ENCODE data around the gene FATE1.

The FATE1 gene

DNA sequence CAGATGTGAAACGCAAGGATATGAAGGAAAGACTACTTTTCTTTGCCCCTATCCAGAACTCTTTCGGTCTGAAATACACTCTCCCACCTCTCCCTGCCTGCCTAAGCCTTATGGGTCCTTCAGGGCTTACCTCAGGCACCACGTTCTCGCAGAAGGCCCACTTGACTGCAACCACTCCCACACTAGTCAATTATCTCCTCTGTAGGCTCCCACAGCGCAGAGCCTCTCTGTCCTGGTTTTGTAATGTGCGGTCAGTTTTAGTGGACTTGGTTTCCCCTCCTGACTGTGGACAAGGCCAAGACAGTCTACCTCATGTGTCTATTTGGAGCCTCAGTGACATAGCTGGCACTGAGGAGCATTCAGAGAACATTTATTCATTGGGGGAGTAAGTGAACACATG, 29.8 kb downstream of the FATE1 start:
- DNase-seq: no peak

DNA sequence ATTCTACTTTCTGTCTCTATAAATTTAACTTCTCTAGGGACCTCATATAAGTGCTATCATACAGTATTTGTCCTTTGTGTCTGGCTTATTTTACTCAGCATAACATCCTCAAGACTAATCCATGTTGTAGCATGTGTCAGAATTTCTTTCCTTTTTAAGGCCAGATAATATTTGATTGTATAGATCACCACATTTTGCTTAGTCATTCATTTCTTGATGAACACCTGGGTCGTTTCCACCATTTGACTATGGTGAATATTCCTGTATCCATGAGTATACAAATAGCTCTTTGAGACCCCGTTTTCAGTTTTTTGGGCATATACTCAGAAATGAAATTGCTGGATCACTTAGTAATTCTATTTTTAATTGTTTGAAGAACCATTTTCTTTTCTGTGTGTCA, 30.7 kb downstream of the FATE1 start:
- no peak for DNase-seq

DNA sequence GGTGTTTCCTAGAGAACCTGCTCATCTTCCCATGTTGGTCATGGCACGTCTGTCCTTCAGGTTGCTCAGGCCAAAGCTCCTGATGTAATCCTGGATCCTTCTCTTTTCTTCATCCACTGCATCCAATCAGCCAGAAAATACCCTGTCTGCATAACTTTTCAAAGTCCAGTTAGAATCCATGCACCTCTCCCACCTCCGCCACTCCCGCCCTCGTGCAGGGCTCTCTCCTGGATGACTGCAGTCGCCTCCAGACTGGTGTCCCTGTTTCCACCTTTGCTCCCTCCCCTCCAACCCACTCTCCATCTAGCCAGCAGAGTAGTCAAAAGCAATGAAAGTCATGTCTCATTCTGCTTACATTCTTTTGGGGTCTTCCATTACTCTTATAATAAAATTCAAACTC, 34.7 kb downstream of the FATE1 start:
- DNase-seq: no peak

DNA sequence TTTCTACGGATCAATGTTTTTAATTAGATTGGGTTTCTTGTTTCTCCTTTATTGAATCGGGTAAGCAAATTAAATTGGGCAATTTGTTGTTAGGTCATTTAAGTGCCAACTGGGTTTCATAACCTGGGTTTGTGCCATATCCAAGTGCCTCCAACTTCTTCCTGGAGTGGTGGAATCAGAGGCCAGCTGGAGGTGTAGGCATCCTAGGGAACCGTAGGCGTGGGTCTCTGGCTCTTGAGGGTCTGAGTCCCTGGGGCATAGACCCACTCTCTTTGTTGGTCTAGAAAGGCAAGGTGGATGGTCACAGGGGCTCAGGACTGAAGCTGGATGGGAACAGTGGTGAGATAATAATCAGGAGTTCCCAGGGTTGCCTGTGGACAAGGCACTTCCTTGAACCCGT, 37.0 kb downstream of the FATE1 start:
- DNase-seq: no peak

DNA sequence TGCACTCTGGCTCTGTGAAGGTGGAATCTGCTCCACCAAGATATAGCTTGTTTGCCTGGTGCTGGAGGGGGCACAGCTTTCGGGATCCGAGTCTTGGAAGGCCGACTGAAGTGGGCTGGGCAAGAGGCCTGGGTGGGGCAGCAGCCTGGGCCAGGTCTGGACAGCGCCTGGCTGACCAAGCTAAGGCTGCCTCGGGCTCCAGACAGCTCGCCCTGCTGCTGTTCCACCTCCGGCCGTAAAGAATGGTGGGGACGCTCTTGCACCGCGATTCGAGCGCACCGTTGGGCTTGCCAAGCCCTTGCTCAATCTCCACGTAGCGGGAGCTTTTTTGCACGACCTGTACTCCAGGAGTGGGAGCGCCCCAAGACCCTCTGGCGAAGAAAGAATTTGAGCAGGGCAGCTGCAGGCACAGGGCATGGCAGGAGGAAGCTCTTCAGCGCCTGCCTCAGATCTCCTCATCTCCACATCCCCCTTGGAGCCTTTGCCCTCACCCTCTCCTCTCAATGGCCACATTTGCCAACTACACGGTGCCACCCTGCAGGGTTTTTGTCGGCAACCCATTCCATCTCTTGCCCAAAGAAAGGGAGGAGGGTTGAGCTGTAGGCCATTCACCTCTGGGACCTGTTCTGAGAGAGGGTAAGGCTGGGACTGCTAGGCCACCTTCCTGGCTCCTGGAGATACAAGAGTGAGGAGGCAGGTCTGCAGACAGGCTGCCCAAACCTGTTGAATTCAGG, 37.6 kb downstream of the FATE1 start:
- peak; percentile 35 for DNase-seq

DNA sequence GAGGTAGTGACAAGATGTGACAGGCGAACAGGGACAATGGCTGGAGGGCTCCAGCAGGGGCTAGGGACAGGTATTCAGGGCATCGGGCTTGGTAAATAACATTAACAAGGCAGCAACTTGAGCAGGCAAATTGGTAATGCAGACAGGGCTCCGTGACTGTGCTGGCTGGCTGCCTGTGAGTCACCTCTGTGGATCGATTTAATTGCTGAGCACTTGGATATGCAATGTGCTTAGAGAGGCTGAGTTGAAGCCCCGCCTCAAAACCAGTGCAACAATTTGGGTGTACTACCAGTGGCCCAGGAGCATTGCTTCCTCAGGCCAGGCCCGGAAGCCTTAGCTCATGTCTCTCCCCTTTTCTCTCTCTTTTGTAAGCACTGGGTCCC, 38.2 kb downstream of the FATE1 start:
- no peak for DNase-seq

DNA sequence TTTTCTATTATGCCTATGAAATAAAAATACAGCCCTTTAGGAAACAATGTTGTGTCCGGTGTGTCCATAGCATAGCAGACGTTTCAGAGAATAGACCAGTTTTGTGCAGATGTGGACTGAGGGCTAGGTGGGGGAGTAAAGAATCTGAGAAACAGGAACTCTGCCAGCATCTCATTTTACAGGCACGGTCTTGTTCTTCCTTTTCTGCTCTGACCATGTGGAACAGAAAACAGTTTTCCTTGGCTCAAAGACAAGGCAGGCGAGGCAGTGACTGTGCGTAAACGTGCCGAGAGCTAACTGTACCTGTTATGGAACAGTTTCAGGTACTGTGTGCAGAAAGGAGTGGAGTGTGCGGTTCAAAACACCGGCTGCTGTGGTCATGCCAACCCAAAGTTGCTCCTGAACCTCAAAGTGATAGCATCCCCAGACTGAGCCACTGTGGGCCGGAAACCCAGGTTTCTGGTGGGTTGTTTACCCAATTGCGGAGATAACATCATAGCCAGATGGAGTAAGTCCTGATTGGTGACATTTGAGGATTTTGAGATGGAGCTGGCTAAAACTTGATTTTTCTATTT, 38.9 kb downstream of the FATE1 start:
- no peak for DNase-seq

DNA sequence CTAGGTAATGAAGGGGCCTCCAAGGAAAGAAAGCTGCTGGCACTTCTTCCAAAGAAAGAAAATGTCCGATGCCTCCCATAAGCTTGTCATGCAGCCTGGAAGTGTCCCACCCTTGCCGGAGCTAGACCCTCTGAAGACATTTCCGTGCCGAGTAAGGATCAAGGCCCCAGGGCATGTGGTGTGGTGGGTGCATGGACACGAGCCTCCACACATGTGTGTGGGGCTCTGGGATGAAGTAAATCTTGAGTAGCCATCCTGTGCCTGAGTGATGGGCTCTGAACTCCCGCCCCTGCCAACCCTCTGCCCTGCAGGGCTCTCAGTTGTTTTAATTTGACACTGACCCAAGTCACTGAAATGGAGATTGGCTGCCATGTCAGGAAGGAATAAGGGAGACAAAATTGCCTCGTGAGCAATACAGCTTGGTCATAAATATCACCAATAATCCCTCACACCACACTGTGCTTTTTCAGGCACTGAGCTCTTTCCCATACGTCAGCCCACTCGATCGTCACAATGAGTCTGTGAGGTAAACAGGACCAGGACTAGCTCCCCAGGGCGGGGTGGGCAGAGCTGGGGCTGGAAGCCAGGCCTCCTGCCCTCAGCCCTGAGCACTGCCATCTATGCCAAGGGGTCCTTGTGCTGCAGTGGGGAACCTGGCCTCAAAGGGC, 43.3 kb downstream of the FATE1 start:
- DNase-seq: no peak

DNA sequence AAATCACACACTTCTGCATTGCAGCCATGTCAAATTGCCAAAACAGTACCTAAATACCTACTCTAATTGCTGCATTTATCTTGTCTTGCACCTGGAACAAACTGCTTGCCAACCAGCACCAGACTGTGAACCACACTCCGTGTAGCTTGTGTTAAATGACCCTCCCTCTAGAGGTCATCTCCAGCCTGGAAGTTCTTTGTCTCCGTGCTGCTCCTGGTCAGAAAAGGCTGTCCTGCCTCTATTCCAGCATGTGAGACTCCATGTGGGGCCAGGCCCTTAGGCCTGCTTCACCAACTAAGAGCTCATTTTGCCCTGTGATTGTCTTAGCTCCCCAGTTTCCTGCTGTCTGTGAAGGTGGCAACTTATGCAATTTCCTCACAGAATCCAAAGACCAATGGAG, 47.0 kb downstream of the FATE1 start:
- no peak for DNase-seq

DNA sequence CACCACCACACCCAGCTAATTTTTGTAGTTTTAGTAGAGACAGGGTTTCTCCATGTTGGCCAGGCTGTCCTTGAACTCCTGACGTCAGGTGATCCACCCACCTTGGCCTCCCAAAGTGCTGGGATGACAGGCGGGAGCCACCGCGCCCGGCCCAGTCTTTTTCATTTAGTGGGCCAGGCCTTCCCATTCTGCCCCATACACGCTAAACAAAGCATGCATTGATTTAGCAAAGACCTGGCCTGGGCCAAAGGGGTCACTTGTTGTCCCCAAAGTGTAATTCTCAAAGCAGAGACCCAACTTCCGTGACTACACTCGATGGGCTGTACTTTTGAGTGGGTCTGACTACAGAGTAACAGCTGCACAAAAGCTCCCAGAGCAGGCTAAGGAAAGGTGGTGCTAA, 47.9 kb downstream of the FATE1 start:
- no peak for DNase-seq

DNA sequence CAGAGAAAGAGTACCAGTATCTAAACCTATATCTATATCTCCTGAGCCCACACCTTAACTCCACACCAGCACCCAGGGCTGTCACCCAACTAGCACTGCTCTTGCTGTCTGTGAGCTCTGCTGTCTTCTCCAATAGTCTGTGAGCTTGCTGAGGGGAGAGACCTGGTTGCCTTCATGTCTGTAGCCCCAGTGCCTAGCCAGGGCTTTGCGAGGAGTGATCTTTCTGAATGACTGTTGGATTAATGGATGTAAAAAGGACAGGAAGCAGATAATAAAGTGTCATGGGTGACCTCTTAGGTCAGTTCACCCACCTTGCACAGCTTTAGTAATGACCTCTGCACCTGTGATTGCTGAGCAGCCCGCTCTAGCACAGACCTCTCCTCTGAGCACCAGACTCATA, 49.2 kb downstream of the FATE1 start:
- DNase-seq: no peak

DNA sequence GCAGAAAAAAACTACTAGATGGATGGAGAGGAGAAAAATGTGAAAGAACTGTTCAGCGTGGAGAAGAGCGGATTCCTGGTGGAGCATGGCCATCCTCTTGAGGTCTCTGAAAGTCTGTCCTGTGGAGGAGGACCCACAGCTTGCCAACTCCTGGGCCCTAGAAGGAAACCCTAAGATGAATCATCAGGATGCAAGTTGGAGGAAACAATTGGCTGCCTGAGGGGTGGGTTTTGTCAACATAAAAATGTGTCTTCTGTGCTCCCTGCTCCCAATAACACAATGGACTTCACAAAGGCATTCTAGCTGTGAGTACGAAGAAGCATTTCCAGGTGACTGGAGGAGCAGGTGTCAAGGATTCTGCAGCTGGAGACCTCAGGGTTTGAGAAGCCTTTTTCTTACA, 55.9 kb downstream of the FATE1 start:
- no peak for DNase-seq
